ENCODE measurements around the gene NCOA4.
A peak's percentile ranks its signal among the peaks of the same experiment; 100 is the strongest.
"Not testable (repeated sequence)": the region's sequence is repeated elsewhere in the genome, so short reads cannot be mapped to it uniquely, and the experiment has no call there.

Gene NCOA4

DNA sequence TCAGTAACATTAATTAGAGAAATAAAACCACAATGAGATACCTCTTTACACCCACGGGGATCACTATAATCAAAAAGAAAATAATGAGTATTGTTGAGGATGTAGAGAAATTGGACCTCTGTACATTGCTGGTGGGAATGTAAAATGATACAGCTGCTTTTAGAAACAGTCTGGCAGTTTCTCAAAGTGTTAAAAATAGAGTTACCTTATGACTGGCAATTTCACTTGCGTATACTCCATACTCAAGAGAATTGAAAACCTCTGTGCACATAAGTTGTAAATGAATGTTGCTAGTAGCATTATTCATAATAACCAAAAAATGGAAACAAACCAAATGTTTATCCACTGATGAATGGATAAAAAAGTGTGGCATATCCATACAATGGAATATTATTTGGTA, 51.9 kb downstream of the NCOA4 start:
- DNase-seq: not testable (repeated sequence)

DNA sequence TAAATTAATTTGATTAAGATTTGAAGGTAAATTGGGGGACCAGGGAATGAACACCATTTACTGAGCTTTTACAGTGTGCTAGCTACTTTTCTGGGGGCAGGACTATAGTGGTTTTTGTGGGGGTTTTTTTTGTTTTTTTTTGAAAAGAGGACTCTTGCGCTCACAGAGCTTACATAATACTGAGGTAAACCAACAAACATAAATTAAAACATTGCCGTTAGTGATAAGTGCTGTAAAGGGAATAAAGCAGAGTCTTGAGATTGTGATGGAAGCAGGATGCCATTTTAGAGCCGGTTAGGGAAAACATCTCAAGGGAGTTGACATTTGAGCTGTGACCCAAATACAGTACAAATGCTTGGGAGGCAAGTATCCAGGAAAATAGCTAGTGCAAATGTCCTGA, 56.4 kb downstream of the NCOA4 start:
- not testable (repeated sequence) for DNase-seq

DNA sequence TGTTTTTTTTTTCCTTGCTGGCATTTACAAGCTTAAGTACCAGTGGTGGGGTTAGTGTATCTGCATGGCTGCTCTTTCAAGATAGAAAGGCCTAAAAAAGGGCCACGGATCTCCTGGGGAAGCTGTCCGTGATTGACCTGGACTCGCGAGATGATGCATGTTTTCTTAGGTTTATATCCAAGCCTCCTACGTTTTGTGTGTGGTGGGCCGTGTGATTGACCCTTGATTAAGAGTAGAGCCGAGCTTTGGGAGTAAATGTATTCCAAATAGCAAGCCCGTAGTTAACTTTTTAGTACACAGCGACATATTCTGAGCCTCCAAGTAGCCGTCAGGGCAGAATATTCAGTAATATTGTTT, 57.6 kb downstream of the NCOA4 start:
- DNase-seq: not testable (repeated sequence)

DNA sequence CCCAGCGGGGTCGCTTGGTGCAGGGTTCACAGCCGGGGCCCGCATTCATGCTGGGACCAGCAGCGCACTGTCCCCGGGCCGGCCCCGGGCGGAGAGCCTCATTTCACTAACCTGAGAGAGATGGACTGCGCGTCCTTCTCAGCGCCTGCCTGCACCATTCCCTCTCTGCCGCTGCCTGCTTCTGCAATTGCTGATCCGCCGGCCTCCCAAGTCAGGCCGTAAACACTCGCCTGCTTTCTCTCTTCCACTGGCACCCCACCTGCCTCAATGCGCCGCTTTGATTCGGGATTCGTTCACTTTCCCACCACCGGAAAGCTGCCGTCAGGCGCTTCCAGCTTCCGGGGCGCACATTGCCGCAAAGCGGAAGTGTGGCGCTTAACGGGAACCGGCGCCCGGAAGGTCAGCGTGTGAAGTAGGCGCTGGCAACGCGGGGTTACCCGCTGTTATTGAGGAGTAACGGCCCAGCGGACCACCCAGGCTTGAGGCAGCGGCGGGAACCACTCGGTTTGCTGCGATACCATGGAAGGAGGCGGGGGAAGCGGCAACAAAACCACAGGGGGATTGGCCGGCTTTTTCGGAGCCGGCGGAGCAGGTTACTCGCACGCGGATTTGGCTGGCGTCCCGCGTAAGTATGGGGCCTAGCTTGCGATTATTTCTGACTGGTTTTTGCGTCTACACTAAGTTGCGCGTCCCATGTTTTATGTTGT, 58.2 kb downstream of the NCOA4 start, which contains the start of gene TIMM23:
TIMM23 (plus strand) TSS at position 384 of the 707 bp plus-strand sequence; CDS start at position 520, 136 bp downstream.
- peak; percentile 2 to 23 for DNase-seq

DNA sequence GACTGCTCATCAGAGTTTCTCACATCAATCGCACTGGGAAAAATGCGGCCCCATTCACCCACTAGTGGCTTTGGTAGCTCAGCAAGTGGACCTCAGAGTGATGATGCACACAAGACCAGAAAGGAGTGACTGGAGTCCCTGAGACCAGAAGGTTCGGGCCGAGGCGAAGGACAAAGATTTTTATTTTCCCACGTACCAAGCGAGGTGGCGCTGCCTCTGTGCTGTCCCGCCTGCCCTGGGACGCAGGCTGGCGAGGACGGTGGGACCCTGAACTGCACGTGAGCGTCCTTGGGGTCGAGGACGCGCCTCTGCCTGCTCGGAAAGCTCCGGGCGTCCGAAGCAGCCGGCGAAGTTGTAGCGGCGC, 58.7 kb downstream of the NCOA4 start:
- DNase-seq: not testable (repeated sequence)

DNA sequence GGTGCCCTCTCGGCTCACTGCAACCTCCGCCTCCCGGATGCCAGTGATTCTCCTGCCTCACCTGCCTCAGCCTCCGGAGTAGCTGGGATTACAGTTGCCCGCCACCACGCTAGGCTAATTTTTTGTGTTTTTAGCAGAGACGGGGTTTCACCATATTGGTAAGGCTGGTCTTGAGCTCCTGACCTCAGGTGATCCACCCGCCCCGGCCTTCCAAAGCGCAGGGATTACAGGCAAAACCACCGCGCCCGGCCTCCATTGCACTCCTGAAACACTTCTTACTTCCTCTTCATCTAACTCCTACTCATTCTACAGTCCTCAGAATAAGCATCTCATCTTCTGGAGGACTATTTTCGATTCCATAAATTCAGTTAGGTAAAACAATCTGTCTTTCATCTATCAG, 59.4 kb downstream of the NCOA4 start:
- DNase-seq: not testable (repeated sequence)

DNA sequence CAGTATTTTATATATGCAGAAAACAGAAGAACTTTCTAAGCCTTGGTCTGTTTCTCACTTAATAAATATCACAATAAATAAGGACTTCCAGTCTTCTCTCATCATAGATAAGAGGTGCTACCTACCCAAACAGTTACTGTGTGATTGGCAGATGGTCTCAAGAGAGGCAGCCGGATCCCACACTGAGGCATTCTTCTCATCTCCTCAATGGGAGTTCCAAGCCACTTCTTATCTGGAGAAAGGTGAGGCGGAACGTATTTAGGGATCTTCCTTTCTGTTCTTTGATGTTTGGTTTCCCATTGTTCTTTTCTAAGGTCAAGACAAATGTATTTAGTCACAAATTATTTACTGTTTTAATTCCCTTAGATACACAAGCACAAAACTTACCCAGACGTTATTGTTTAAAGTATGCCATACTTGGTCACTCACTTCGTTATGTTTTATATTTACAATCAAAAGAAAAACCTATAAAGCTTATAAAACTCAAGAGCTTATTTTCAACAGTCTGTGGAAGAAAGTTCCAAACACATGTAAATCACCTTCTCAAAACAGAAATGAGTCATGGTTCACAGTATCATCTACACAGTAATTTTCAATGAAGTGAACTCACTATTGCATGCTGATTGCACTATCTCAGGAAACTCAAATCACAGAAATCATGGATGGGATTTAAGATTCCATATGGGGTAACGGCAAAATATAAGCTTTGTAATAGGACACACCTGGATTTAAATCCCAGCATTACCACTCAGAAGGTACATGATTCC, 67.6 kb downstream of the NCOA4 start:
- DNase-seq: not testable (repeated sequence)

DNA sequence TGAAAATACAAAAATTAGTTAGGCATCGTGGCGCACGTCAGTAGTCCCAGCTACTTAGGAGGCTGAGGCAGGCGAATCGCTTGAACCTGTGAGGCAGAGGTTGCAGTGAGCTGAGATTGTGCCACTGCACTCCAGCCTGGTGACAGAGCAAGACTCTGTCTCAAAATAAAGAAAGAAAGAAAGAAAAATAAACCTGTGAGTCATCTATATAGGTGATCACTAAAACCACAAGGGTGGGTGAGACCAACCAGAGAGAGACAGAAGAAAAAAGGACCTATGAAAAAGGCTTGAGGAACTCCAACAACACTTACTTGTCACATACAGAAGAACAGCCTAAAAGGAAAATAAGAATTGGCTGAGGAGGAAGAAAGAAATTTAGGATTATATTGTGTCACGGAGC, 72.5 kb downstream of the NCOA4 start:
- not testable (repeated sequence) for DNase-seq

DNA sequence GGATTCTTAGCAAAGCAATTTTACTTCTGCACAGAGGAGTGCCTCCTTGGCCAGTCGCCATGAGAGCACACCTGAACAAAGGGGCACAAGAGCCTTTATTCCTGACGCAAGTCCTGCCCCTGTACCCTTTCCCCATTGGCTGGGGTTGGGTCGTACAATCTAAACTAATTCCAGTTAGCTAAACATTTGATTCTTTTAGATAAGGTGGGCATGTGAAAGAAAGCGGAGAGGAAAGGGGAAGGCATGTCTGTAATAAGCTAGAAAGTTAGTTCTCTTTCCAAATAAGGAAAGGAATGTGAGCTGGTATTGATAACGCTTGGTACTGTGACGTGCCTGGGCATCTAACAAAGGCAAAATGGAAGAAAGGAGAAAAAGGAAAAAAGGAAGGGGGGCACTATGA, 73.8 kb downstream of the NCOA4 start:
- DNase-seq: not testable (repeated sequence)

Data from NCI-H187 (cell line).